GM12892 (cell line): ENCODE measurements around the gene EPB41.

ENCODE experiments used
- POLR2A ChIP-seq: IDR thresholded peaks from 2 replicates; pipeline ENCODE4 v1.6.1; 2011; ENCODE audit warnings: low read depth, low read length, control low read depth
- POLR2AphosphoS5 ChIP-seq: IDR thresholded peaks from 2 replicates; pipeline ENCODE4 v1.6.1; 2011; ENCODE audit warnings: low read depth, low read length, control low read depth
- TAF1 ChIP-seq: IDR thresholded peaks from 2 replicates; pipeline ENCODE4 v1.6.1; 2011; ENCODE audit warnings: low read depth, mild to moderate bottlenecking, control low read depth, low read length, borderline replicate concordance

- TF ChIP-seq POLR2AphosphoS5 (no peak), POLR2A (no peak), TAF1 (no peak)
Observed at GRCh38 chr1:28900562-28900961, 13.8 kb upstream of the EPB41 start.
